DMS79 treated with DMSO at 0.1 percent for 48 hours (cell line): ENCODE results near the gene CPA1.

Experiments used
- DNase-seq: peaks from one replicate; lab custom pipeline; 2025; lab: John Stamatoyannopoulos, UW

CPA1 gene

DNA sequence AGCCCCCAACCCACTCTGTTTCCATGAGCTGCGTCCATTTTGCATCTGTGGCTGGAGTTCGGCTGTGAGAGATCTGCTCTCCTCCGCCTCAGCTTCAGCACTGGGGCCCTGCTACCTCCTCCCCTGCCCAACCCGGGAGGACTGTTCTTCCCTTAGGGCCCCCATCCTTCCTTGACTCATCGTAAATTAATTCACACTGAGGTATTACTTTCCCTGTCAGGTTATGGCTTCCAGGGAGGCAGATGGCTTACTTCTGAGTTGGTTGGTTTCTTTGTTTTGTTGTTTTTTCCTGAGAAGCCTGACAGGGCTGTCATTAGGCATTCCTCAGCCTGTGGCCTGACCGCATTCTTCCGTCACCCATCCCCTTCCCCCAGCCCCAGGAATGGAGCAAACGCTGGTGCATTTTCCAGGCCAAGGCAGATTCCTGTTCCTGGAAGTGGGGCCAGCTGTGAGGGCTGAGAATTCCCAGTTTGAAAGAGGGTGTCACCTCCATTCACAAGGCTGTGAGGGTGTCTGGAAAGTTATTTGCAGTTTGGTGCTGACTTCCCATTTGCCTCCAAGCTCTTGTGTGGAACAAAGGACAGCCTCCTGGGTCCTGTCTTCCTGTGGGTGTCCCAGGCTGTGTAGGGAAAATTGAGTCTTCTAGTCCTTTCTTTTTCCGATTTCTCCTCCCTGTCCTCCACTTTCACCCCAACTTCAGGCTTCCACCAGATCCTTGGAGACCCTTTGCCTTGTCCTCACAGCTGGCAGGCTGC is 24.0 kb upstream of the CPA1 start:
- DNase-seq = peak; percentile 85

DNA sequence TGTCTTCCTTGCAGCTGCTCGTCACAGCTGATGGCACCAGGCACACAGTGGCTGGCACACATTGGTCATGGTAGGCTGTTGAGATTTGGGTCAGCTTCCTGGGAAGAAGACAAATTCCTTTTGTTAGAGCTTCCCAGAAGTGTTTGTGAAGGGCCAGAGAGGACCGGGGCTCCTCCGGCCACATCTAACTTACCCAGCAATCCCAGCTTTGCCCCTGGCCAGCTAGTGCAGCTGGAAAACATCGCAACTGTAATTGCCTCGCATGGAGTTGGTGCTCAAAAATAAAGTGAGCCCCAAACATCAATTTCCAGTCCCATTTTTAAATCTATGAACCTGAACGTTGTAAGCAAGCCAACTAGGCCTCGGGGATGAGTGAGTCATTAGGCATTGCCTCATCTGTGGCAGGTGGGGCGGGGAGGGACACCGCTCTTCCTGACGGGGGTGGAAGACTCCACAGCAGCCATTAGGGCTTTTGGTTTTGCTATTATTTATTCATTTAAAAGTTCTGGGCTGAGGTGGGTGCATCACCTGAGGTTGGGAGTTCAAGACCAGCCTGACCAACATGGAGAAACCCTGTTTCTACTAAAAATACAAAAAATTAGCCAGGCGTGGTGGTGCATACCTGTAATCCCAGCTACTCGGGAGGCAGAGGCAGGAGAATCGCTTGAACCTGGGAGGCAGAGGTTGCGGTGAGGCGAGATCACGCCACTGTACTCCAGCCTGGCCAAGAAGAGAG is 23.2 kb upstream of the CPA1 start:
- DNase-seq = peak; percentile 95

DNA sequence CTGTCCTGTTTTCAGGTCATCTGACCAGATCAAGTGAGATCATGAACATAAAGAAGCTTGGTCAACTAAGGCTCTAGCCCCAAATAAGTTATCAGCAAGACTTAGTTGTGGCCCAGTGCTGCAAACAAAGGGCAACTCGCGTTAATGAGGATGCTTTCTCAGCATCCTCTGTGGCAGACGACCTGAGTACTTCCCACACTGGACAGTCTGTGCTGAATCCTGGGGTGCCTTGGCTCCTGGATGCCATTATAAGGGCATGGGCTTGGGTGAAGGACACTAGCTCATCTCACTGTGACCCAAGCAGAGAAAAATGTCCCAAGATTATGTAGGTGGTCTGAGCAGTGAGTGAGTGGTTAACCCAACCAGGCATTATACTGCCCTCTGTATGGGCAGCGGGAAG is 21.8 kb upstream of the CPA1 start:
- no peak for DNase-seq

GRCh38 chr7:130359276-130359857 is 20.9 kb upstream of the CPA1 start:
- DNase-seq = no peak

DNA sequence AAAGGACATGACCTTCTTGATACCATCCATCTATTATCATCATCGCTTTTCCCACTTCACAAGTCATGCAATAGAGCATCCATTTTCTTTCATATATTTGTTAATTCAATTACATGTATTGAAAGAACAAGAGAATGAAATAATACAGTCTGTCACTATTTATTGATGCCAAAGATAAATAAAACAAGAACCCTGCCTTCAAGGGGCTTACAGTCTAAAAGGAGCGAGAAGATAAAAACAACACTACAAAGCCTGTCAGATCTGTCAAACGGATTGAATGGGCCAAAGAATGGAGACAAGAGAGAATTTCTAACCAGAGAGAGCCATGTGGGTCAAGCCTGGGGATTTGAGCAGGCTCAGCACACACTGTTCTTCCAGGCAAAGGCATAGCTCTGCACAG is 19.8 kb upstream of the CPA1 start:
- no peak for DNase-seq

GRCh38 chr7:130361681-130362080 is 18.6 kb upstream of the CPA1 start:
- no peak for DNase-seq

- no peak for DNase-seq
Observed at GRCh38 chr7:130362251-130362816, 18.0 kb upstream of the CPA1 start.

- DNase-seq = no peak
Observed at GRCh38 chr7:130363026-130363847, 17.1 kb upstream of the CPA1 start.

GRCh38 chr7:130364451-130364850 is 15.8 kb upstream of the CPA1 start:
- DNase-seq = peak; percentile 72

GRCh38 chr7:130365088-130365487 is 15.2 kb upstream of the CPA1 start:
- DNase-seq = no peak

DNA sequence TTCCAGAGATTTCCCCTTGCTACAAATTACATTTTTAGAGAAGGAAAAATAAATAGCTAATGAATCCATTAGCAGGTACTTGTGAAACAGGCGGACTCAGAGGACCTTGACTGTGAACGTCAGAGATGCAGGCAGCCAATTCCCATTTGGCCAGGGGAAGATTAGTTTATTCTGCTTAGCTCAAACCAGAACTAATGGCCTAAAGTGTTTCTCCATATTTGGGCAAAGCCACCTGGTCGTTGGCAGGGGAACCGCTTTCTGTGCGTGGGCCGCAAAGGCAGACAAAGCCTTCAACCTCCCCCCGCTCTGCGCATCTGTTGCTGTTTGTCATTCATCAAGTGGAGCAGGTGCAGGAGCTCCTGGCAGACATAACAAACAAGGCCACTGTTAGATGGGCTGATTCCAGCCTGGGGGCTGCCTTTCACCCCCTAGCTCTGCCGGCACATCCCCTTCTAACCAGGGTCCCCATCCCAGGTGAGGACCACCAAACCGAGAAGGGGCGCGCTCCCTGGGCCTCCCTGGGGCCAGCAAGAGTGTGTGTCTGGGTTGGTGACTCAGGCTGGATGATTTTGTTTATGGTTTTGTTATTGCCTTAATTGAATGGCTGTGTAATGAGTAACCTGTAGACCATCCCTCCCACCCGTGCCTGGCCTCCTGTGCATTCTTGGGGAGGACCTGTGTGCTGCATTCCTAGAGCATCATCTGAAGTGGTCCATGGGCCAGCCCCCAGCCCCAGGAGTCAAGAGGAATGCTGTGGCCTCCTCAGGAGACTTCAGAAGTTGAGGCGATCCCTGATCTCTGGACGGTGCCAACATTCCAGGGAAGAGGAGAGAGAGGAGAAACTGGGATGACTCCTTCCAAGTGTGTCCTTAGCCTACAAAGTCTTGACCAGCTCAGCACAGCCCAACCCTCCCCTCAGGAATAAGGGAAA is 14.5 kb upstream of the CPA1 start:
- peak; percentile 99 for DNase-seq

DNA sequence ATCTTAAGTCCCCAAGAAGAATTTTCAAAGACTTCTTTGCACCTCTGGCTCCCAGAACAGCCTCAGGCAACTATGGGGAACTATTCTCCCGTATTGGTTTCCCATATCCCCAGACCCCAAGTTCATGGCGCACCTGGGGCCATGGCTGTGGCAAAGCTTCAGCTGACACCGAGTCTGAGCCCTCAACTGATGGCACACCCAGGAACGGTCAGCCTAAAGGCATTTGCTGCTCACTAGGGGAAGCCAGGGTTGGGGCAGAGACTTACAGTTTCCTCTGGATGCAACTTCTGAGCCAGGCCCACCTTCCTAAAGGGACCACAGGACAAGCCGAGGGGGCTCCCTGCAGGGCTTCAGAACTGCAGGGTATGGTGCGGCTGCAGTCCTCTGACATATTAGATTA is 13.7 kb upstream of the CPA1 start:
- DNase-seq = no peak

GRCh38 chr7:130367088-130367755 is 13.1 kb upstream of the CPA1 start:
- DNase-seq = no peak

DNA sequence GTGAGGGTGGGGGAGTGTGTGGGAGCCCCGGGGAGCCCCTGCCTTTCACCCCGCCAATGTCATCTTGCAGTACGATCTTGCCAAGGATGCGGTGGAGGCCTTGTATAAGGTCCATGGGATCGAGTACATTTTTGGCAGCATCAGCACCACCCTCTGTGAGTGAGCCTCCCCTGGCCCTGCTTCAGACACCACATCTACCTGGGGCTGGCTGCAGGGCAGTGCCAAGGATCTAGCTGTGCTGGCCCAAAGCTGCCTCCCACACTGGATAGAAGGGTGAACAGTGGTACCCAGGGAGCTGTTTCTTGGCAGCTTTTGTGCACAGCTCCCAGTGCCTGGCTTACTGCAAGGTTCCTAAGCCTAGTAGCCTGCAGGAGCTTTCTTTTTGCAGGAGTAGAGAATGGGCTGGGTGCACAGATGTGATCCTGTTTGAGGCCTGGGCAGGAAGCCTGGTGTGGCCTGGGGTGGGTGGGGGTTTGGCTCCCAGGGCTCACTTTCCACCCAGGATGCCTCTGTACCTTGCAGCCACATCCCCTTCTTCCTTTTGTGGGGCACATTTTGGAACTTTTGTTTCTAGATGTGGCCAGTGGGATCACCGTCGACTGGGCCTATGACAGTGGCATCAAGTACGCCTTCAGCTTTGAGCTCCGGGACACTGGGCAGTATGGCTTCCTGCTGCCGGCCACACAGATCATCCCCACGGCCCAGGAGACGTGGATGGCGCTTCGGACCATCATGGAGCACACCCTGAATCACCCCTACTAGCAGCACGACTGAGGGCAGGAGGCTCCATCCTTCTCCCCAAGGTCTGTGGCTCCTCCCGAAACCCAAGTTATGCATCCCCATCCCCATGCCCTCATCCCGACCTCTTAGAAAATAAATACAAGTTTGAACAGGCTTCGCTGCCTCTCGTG is 12.2 kb upstream of the CPA1 start:
- DNase-seq = no peak

DNA sequence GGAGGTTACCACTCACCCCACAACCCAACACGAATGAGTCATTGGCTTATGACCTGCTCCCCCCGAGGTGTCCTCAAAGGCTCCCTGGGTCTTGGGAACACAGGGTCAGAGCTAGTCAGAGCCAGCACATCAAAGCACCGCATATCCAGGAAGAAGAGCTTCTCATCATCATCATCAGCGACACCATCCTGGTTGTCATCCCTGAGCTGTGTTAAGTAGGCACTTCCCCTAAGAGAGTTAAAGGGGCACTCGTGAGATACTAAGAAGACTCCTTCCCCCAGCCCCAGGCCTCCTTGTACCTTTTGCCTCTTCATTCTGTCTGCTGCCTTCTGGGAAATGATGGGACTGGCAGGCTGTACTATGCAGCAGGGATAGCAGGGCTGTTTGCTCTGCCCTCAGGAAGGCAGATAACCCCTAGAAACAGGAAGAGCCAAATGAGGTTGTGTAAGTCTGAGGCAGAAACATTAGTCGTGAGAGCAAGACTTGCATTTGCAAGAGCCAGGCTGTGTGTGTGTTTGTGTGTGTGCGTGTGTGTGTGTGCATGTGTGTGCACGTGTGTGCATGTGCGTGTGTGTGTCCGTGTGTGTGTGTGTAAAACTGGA is 11.1 kb upstream of the CPA1 start:
- DNase-seq = no peak

DNA sequence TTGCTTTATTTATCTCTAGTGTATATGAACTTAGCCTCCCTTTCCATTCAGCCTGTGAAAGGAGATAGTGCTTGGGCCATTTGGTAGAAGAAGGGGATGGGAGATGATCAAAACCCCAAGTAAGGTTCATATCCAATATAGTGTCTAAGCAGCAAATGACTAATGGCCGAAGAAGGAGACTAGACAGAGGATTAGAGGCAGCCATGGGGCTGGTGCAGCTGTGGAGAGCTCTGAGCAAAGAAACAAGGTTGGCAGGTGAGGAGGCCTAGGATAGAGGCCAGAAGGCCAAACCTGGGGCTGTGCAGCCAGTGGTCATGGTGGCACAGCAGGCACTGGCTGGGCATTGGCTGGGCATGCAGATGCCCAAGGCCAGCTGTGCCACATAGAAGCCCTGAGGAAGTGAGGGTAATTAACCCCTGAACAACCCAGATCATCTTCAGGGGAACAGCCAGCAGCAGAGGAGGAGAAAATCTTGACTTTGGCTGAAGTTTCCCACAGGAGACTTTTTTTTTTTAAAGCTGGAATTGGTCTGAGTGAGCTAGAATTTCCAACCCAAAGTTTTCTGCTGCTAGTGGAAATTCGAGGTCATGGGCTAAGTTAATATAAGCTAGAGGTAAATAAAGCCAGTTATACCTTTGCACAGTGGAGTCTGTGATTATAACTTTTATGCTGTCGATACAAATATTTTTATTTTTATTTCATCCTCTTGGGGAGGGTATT is 10.3 kb upstream of the CPA1 start:
- no peak for DNase-seq

DNA sequence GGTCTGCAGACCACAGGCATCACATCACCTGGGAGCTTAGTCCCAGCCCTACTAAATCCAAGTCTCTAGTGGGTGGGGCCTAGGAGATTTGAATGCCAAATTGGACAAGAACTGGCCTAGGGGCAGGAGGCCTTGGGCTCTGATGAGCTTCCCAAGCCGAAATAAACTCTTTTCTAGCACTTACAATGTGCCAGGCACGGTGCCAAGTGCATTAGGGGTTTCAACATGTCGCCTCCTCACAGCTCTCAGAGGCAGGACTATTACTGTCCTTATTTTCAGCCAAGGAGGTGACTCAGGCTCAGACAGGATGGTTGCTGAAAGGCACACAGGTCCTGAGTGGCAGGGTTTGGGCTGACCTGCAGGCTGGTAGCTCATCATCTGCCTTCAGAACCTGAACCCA is 9.2 kb upstream of the CPA1 start:
- DNase-seq = peak; percentile 66
